Measurements from ENCODE around the gene CINP. TPM values are rescaled to one million over a fixed set of nuclear protein-coding genes. Genes with fewer than 3 reads are reported as not detected.
A peak's percentile ranks its signal among the peaks of the same experiment; 100 is the strongest.
"Not testable (repeated sequence)": the region's sequence is repeated elsewhere in the genome, so short reads cannot be mapped to it uniquely, and the experiment has no call there.

Gene CINP
- total RNA-seq, 1 experiment from 2014 or later: 76.9 TPM

DNA sequence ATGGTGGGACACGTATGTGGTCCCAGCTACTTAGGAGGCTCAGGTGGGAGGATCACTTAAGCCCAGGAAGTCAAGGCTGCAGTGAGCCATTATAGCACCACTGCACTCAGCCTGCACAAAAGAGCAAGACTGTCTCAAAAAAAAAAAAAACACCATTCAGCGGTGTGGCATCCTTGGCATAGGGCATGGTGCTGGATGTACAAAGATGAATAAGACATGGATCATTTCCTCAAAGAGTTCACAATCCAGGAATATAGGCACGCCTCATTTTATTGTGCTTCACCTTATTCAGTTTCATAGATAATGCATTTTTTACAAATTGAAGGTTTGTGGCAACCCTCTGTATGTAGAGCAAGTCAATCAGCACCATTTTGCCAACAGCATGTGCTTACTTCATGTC is 6.4 kb downstream of the CINP start:
- H3K4me2 ChIP-seq (ENCODE audit: low read length): peak overlapping the region; percentile 32; the same call in 1 of the 2 replicates
- H3K27me3 ChIP-seq (ENCODE audit: low read length): no peaks in the 10 kb centered on the region
- 0 out of 2 replicates have a peak overlapping the region, but pooled peaks have one; percentile 4 for H3K27ac ChIP-seq (ENCODE audit: low read length)
- peak; percentile 96 for ATAC-seq
- no peaks in the 10 kb centered on the region for H3F3A ChIP-seq (ENCODE audit: low read length, unreplicated experiment)
- H3K4me1 ChIP-seq (ENCODE audit: insufficient read depth, low read length): peaks cover 12% of the 10 kb centered on the region
- intact Hi-C loops (cut with micrococcal nuclease): no loop called here
- H4K20me1 ChIP-seq (ENCODE audit: low read length): no peaks in the 10 kb centered on the region
- no TSS peak for BruUV-seq (replicated peaks)
- peak; percentile 62 for DNase-seq
- H3K36me3 ChIP-seq (ENCODE audit: low read depth, low read length): peaks cover 24% of the 10 kb centered on the region; the same call in 1 of the 2 replicates
- H3K4me3 ChIP-seq (ENCODE audit: low read length): no peak overlapping the region
- ChIA-PET POLR2A (ENCODE audit: unreplicated experiment) (no interaction called here), CTCF (no interaction called here)
- H2AFZ ChIP-seq (ENCODE audit: low read length): no peak overlapping the region
- H3K79me2 ChIP-seq (ENCODE audit: low read length): peaks cover 7% of the 10 kb centered on the region; the same call in 1 of the 2 replicates
- H3K9ac ChIP-seq (ENCODE audit: low read length): no peak overlapping the region
- H3K9me2 ChIP-seq (replicated peaks; ENCODE audit: low read length): no peaks in the 10 kb centered on the region
- no peak for TF ChIP-seq EZH2phosphoT487 (IDR thresholded peaks at IDR 0.05; ENCODE audit: borderline replicate concordance, low read length)
- no peak for TF ChIP-seq EZH2 (IDR thresholded peaks at IDR 0.05; ENCODE audit: low read length, unreplicated experiment)
- TF ChIP-seq, protein P1, sequence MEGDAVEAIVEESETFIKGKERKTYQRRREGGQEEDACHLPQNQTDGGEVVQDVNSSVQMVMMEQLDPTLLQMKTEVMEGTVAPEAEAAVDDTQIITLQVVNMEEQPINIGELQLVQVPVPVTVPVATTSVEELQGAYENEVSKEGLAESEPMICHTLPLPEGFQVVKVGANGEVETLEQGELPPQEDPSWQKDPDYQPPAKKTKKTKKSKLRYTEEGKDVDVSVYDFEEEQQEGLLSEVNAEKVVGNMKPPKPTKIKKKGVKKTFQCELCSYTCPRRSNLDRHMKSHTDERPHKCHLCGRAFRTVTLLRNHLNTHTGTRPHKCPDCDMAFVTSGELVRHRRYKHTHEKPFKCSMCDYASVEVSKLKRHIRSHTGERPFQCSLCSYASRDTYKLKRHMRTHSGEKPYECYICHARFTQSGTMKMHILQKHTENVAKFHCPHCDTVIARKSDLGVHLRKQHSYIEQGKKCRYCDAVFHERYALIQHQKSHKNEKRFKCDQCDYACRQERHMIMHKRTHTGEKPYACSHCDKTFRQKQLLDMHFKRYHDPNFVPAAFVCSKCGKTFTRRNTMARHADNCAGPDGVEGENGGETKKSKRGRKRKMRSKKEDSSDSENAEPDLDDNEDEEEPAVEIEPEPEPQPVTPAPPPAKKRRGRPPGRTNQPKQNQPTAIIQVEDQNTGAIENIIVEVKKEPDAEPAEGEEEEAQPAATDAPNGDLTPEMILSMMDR (conservative IDR thresholded peaks at IDR 0.05; ENCODE audit: low read depth, low read length): no peak
- H3K9me3 ChIP-seq (ENCODE audit: low read length): no peaks in the 10 kb centered on the region

DNA sequence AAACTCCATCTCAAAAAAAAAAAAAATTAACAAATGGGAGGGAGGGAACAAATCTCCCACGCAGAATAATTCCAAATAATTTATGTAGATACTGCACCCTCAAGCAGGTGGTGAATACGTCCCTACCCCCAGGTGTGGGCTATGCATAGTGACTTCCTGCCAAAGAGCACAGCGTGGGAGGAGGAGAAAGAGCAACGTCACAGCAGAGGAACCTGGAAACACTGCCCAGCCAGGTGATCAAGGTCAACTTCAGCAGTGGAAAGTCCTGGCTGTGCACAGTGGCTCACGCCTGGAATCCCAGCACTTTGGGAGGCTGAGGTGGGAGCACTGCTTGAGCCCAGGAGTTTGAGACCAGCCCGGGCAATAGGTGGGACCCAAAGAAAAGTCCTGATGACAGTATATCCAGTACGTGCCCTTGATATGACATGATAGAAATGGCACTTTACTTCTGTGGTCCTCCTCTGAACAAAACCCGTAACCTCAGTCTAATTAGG is 9.5 kb downstream of the CINP start:
- Histone ChIP-seq H3K9me3 (ENCODE audit: low read length) (no peaks in the 10 kb centered on the region), H3K36me3 (ENCODE audit: low read depth, low read length) (peaks cover 34% of the 10 kb centered on the region), H3F3A (ENCODE audit: low read length, unreplicated experiment) (no peaks in the 10 kb centered on the region), H3K4me1 (ENCODE audit: insufficient read depth, low read length) (peaks cover 12% of the 10 kb centered on the region), H3K4me2 (ENCODE audit: low read length) (no peak overlapping the region), H3K27me3 (ENCODE audit: low read length) (no peaks in the 10 kb centered on the region), H2AFZ (ENCODE audit: low read length) (no peak overlapping the region), H3K27ac (ENCODE audit: low read length) (no peak overlapping the region), H3K4me3 (ENCODE audit: low read length) (no peak overlapping the region), H3K79me2 (ENCODE audit: low read length) (no peaks in the 10 kb centered on the region), H3K9me2 (replicated peaks; ENCODE audit: low read length) (no peaks in the 10 kb centered on the region), H3K9ac (ENCODE audit: low read length) (no peak overlapping the region), H4K20me1 (ENCODE audit: low read length) (no peaks in the 10 kb centered on the region)
- POLR2A ChIA-PET (ENCODE audit: unreplicated experiment): no interaction called here
- DNase-seq (no peak), ATAC-seq (no peak)
- intact Hi-C loops (cut with micrococcal nuclease): no loop called here
- TF ChIP-seq EZH2phosphoT487 (IDR thresholded peaks at IDR 0.05; ENCODE audit: borderline replicate concordance, low read length): no peak
- no peak for TF ChIP-seq EZH2 (IDR thresholded peaks at IDR 0.05; ENCODE audit: low read length, unreplicated experiment)
- CTCF ChIA-PET: no interaction called here
- BruUV-seq (replicated peaks): no TSS peak

DNA sequence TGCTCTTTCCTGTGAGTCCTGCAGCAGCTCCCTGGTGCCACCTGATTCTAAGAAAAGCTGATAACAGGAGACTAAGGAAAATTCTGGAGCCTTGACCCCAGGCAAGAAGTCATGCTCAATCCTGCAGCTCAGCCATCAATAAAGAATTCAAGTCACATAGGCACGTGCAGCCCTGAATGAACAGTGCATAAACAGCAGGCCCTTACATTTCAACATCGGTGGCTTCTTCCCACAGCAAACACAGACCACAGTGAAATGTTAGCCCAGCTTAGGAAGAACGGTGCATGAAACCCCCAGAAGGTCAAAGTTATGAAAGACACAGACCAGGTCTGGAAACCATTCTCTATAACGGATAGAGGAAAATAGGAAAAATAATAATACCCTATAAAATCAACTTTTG is 10.5 kb downstream of the CINP start:
- Histone ChIP-seq H4K20me1 (ENCODE audit: low read length) (no peaks in the 10 kb centered on the region), H3F3A (ENCODE audit: low read length, unreplicated experiment) (no peaks in the 10 kb centered on the region), H3K27ac (ENCODE audit: low read length) (no peak overlapping the region), H3K27me3 (ENCODE audit: low read length) (no peaks in the 10 kb centered on the region), H3K4me2 (ENCODE audit: low read length) (no peak overlapping the region), H3K4me1 (ENCODE audit: insufficient read depth, low read length) (peaks cover 12% of the 10 kb centered on the region), H2AFZ (ENCODE audit: low read length) (no peak overlapping the region), H3K36me3 (ENCODE audit: low read depth, low read length) (peaks cover 30% of the 10 kb centered on the region), H3K9me3 (ENCODE audit: low read length) (no peaks in the 10 kb centered on the region), H3K79me2 (ENCODE audit: low read length) (no peaks in the 10 kb centered on the region), H3K9ac (ENCODE audit: low read length) (no peak overlapping the region), H3K4me3 (ENCODE audit: low read length) (no peak overlapping the region), H3K9me2 (replicated peaks; ENCODE audit: low read length) (no peaks in the 10 kb centered on the region)
- intact Hi-C loops (cut with micrococcal nuclease): no loop called here
- TF ChIP-seq EZH2 (IDR thresholded peaks at IDR 0.05; ENCODE audit: low read length, unreplicated experiment): no peak
- TF ChIP-seq, protein P1 (conservative IDR thresholded peaks at IDR 0.05; ENCODE audit: low read depth, low read length): no peak
- no peak for TF ChIP-seq EZH2phosphoT487 (IDR thresholded peaks at IDR 0.05; ENCODE audit: borderline replicate concordance, low read length)
- POLR2A ChIA-PET (ENCODE audit: unreplicated experiment): no interaction called here
- no TSS peak for BruUV-seq (replicated peaks)
- ATAC-seq (no peak), DNase-seq (no peak)
- CTCF ChIA-PET: no interaction called here

DNA sequence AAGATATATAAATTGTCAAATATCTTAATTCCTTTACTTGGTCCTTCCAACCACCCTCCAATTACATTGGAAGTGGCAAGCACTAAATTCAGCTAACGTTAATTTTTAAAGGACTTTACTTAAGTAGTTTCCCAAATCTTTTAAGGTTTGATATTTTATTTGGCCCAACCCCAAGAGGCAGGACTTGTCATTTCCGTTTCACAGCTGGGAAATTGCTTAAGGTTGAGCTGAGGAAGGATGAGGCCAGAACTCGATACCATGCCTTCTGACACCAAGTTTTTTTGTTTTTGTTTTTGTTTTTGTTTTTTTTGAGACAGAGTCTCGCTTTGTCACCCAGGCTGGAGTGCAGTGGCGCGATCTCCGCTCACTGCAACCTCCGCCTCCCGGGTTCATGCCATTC is 11.1 kb downstream of the CINP start:
- H3K4me1 ChIP-seq (ENCODE audit: insufficient read depth, low read length); BruUV-seq (replicated peaks); ATAC-seq; H3K9ac ChIP-seq (ENCODE audit: low read length); H3K79me2 ChIP-seq (ENCODE audit: low read length); CTCF ChIA-PET; H3K4me2 ChIP-seq (ENCODE audit: low read length); POLR2A ChIA-PET (ENCODE audit: unreplicated experiment); H4K20me1 ChIP-seq (ENCODE audit: low read length); H3K9me3 ChIP-seq (ENCODE audit: low read length); H3K9me2 ChIP-seq (replicated peaks; ENCODE audit: low read length); H3K4me3 ChIP-seq (ENCODE audit: low read length); intact Hi-C loops (cut with micrococcal nuclease); H3K27me3 ChIP-seq (ENCODE audit: low read length); H3F3A ChIP-seq (ENCODE audit: low read length, unreplicated experiment); H3K27ac ChIP-seq (ENCODE audit: low read length); DNase-seq; H2AFZ ChIP-seq (ENCODE audit: low read length): not testable (repeated sequence)
- peaks cover 30% of the 10 kb centered on the region for H3K36me3 ChIP-seq (ENCODE audit: low read depth, low read length)
